Activated CD4-positive, alpha-beta T cell treated with anti-CD3 and anti-CD28 coated beads, Interleukin-2, amount 50 U/mL, for 24 hours (primary cell): ENCODE data around the gene RSRC1.
"Not testable (repeated sequence)": the region's sequence is repeated elsewhere in the genome, so short reads cannot be mapped to it uniquely, and the experiment has no call there.

Experiments
- DNase-seq, 2 donors: peaks; one replicate each; pipeline ENCODE4 v3.0.0-alpha.2; 2020; ENCODE audit warnings: low read depth in 1 of 2, low spot score in 1 of 2

Gene RSRC1

GRCh38 chr3:158313338-158313927, 203.5 kb downstream of the RSRC1 start:
- DNase-seq: no peak

GRCh38 chr3:158314426-158315357, 204.8 kb downstream of the RSRC1 start:
- DNase-seq: no peak

- DNase-seq: not testable (repeated sequence)
Measured at GRCh38 chr3:158329696-158330441, 220.0 kb downstream of the RSRC1 start.

GRCh38 chr3:158330870-158331269, 221.0 kb downstream of the RSRC1 start:
- DNase-seq: no peak

GRCh38 chr3:158333736-158334135, 223.8 kb downstream of the RSRC1 start:
- DNase-seq: no peak

GRCh38 chr3:158337110-158337509, 227.2 kb downstream of the RSRC1 start:
- DNase-seq: no peak

- DNase-seq: no peak
Measured at GRCh38 chr3:158339638-158340037, 229.7 kb downstream of the RSRC1 start.

GRCh38 chr3:158340951-158341350, 231.1 kb downstream of the RSRC1 start:
- not testable (repeated sequence) for DNase-seq

- no peak for DNase-seq
Measured at GRCh38 chr3:158347966-158348365, 238.1 kb downstream of the RSRC1 start.

- DNase-seq: no peak
Measured at GRCh38 chr3:158350971-158351370, 241.1 kb downstream of the RSRC1 start.

GRCh38 chr3:158352551-158352950, 242.7 kb downstream of the RSRC1 start:
- no peak for DNase-seq

GRCh38 chr3:158354713-158355112, 244.8 kb downstream of the RSRC1 start:
- no peak for DNase-seq

GRCh38 chr3:158355623-158356588, 246.0 kb downstream of the RSRC1 start:
- no peak for DNase-seq

- no peak for DNase-seq
Measured at GRCh38 chr3:158359339-158359738, 249.4 kb downstream of the RSRC1 start.

- no peak for DNase-seq
Measured at GRCh38 chr3:158360756-158361448, 251.0 kb downstream of the RSRC1 start.

GRCh38 chr3:158368271-158368670, 258.4 kb downstream of the RSRC1 start:
- DNase-seq: no peak

- no peak for DNase-seq
Measured at GRCh38 chr3:158369279-158369678, 259.4 kb downstream of the RSRC1 start.

- DNase-seq: no peak
Measured at GRCh38 chr3:158379517-158379916, 269.6 kb downstream of the RSRC1 start.

- DNase-seq: no peak
Measured at GRCh38 chr3:158381262-158381868, 271.5 kb downstream of the RSRC1 start.

GRCh38 chr3:158382479-158382878, 272.6 kb downstream of the RSRC1 start:
- DNase-seq: no peak
